HL-60 (cell line): ENCODE results near the gene BMP7.

ENCODE experiments used
- CTCF ChIP-seq: IDR thresholded peaks from one replicate; pipeline ENCODE4 v1.5.1; 2011; ENCODE audit warnings: low read length, control low read depth, inconsistent platforms; ENCODE audit not compliant: insufficient read depth
- POLR2AphosphoS5 ChIP-seq: IDR thresholded peaks from 2 replicates; pipeline ENCODE4 v1.6.1; 2012; ENCODE audit warnings: low read depth
- REST ChIP-seq: IDR thresholded peaks from 2 replicates; pipeline ENCODE4 v1.6.1; 2012; ENCODE audit warnings: low read depth; ENCODE audit not compliant: insufficient replicate concordance

GRCh38 chr20:57143173-57143572, 123.3 kb downstream of the BMP7 start:
- TF ChIP-seq POLR2AphosphoS5 (no peak), CTCF (no peak), REST (no peak)
